Testis (tissue), 3 donors: ENCODE results near the gene GSTM4. TPM values are rescaled to one million over a fixed set of nuclear protein-coding genes. Genes with fewer than 3 reads are reported as not detected.
"Not testable (repeated sequence)": the region's sequence is repeated elsewhere in the genome, so short reads cannot be mapped to it uniquely, and the experiment has no call there.

Source experiments
- DNase-seq: peaks from one replicate; pipeline ENCODE4 v3.0.0-alpha.2; 2019
- H3K27ac ChIP-seq, 2 donors: fragments of 200-600 bp; sonication (generic); one replicate each; pipeline ENCODE4 v1.5.1; 2019
- H3K27me3 ChIP-seq: fragments of 200-600 bp; sonication (generic); one replicate; pipeline ENCODE4 v1.5.1; 2019
- H3K36me3 ChIP-seq: fragments of 200-600 bp; sonication (generic); one replicate; pipeline ENCODE4 v1.5.1; 2017; ENCODE audit warnings: low read depth; ENCODE audit errors: missing control alignments
- H3K4me1 ChIP-seq: fragments of 200-600 bp; sonication (generic); one replicate; pipeline ENCODE4 v1.5.1; 2019
- H3K4me3 ChIP-seq, 2 donors: fragments of 200-600 bp; sonication (generic); one replicate each; pipeline ENCODE4 v1.5.1; 2017 to 2019
- H3K9me3 ChIP-seq: fragments of 200-600 bp; sonication (generic); one replicate; pipeline ENCODE4 v1.5.1; 2017
- CTCF ChIP-seq, 3 experiments: fragments of 450-650 bp in 2 of 3; fragments of 200-600 bp in 1 of 3; sonication (generic) in 1 of 3; IDR thresholded peaks; one replicate each; pipeline ENCODE4 v1.5.1; 2016 to 2019; ENCODE audit warnings: antibody characterized with exemption in 3 of 3, mild to moderate bottlenecking in 2 of 3, moderate library complexity in 1 of 3
- POLR2A ChIP-seq: fragments of 450-650 bp; IDR thresholded peaks from one replicate; pipeline ENCODE4 v1.6.1; 2017; ENCODE audit warnings: antibody characterized with exemption, mild to moderate bottlenecking, moderate library complexity
- WGBS, 2 donors: methylation state at CpG; one replicate each; pipeline ENCODE4 v1.1.5; 2018; 5-methylcytosine and 5-hydroxymethylcytosine counted together
- intact Hi-C: fragments of 100-400 bp; cut with DNase I; formaldehyde crosslinking; loops from one replicate; pipeline ENCODE4 v1.15.1; 2023; ENCODE audit warnings: low total_unique reads
- polyA plus RNA-seq: library from polyadenylated mRNA; stranded (reverse); fragments of 350-450 nt; fragmentation: Illumina TruSeq; extraction: RNeasy Lipid Tissue Mini Kit (QIAGEN cat#74804); gene quantifications from one replicate; pipeline ENCODE4 v1.2.3, GENCODE V29; 2014; ENCODE audit warnings: low read depth, low replicate concordance; ENCODE audit not compliant: insufficient read depth
- total RNA-seq, 2 donors: library from RNA; depleted of rRNA; stranded (reverse); fragments of >200 nt; gene quantifications; one replicate each; pipeline ENCODE4 v1.2.3, GENCODE V29; 2016

The GSTM4 gene
- total and polyA plus RNA-seq, 3 donors from 2014 or later: 42.0 to 61.8 (median 58.6) TPM

GRCh38 chr1:109669246-109669948 lies 13.5 kb downstream of the GSTM4 start:
- Histone ChIP-seq H3K27ac (no peak overlapping the region), H3K27me3 (no peaks in the 10 kb centered on the region), H3K4me3 (no peak overlapping the region), H3K36me3 (no peaks in the 10 kb centered on the region), H3K4me1 (peaks cover 10% of the 10 kb centered on the region), H3K9me3 (no peaks in the 10 kb centered on the region)
- intact Hi-C loops: no loop called here
- TF ChIP-seq CTCF (IDR thresholded peaks at IDR 0.05): no peak
- TF ChIP-seq POLR2A: no peak
- DNase-seq: no peak
- 72 to 73% methylated on average over 17 to 22 of the region's 22 CpGs for WGBS, 2 donors

GRCh38 chr1:109669949-109670302 lies 14.0 kb downstream of the GSTM4 start:
- peaks cover 10% of the 10 kb centered on the region for H3K4me1 ChIP-seq
- H3K9me3 ChIP-seq, H3K36me3 ChIP-seq, H3K27ac ChIP-seq, H3K27me3 ChIP-seq, H3K4me3 ChIP-seq, DNase-seq, intact Hi-C loops: not testable (repeated sequence)
- 77 to 83% methylated on average over 5 of the region's 5 CpGs for WGBS, 2 donors

DNA sequence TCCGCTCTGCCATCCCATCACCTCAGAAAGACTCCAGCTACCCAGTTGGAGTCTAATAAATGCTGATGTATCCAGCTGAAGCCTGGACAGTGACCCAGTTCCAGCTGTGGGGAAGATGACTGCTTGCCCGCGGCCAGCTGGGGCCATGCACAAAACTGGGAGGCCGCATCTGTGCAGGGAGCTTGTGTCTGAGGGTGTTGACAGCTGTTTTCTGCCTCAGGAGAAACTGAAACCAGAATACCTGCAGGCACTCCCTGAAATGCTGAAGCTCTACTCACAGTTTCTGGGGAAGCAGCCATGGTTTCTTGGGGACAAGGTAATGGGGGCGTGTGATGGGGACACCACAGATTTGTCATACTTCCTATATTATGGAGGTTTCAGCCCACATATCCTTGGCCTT lies 15.2 kb downstream of the GSTM4 start:
- intact Hi-C loops: no loop called here
- no peak overlapping the region for H3K27ac ChIP-seq
- no peaks in the 10 kb centered on the region for H3K36me3 ChIP-seq
- TF ChIP-seq POLR2A (no peak), CTCF (IDR thresholded peaks at IDR 0.05) (no peak)
- no peaks in the 10 kb centered on the region for H3K27me3 ChIP-seq
- WGBS, 2 donors: 90 to 93% methylated on average over 5 of the region's 5 CpGs
- no peak for DNase-seq
- H3K4me1 ChIP-seq: peaks cover 10% of the 10 kb centered on the region
- no peaks in the 10 kb centered on the region for H3K9me3 ChIP-seq
- no peak overlapping the region for H3K4me3 ChIP-seq

- H3K36me3 ChIP-seq, H3K9me3 ChIP-seq, H3K27me3 ChIP-seq, H3K27ac ChIP-seq, intact Hi-C loops, H3K4me1 ChIP-seq, DNase-seq, H3K4me3 ChIP-seq: not testable (repeated sequence)
- WGBS, 2 donors: 81 to 100% methylated on average over 2 of the region's 2 CpGs
Observed at GRCh38 chr1:109673861-109674260, 18.0 kb downstream of the GSTM4 start.

DNA sequence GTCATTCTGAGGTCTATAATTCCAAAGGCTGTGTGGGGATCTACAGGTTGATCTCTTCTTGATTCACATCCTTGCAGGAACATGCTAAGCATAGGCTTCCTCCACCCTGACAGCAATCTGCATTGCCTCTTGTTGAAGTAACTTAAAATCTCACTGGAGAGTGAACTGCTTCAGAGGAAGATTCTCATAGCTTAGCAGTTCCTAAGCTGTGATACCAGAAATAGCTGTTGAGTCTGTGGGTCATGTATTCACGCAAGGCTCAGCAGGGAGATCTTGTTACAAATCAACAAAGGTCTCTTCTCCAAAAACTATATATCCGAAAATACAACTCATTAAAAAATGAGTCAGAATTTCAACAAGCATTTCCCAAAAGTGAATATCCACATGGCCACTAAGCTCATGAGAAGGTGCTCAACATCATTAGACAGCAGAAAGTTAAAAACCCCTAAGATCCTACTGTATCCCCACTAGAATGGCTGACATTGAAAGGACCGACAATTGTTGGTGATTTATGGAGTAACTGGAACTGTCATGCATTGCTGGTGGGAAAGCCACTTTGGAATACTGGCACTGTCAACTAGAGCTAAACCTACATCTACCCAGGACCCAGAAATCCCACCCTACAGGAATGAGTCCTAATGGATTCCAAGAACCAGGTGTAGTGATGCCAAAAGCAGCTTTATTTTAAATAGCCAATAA lies 20.9 kb downstream of the GSTM4 start:
- WGBS, 2 donors: 89 to 93% methylated on average over 3 of the region's 3 CpGs
- H3K9me3 ChIP-seq, H3K27me3 ChIP-seq, H3K27ac ChIP-seq, intact Hi-C loops, H3K4me3 ChIP-seq, H3K36me3 ChIP-seq, DNase-seq, H3K4me1 ChIP-seq: not testable (repeated sequence)

- H3K9me3 ChIP-seq: no peaks in the 10 kb centered on the region
- H3K4me3 ChIP-seq: no peak overlapping the region
- intact Hi-C loops: no loop called here
- no peaks in the 10 kb centered on the region for H3K36me3 ChIP-seq
- TF ChIP-seq POLR2A (no peak), CTCF (IDR thresholded peaks at IDR 0.05) (no peak)
- no peaks in the 10 kb centered on the region for H3K27me3 ChIP-seq
- H3K27ac ChIP-seq: no peak overlapping the region
- 80 to 85% methylated on average over 3 of the region's 3 CpGs for WGBS, 2 donors
- no peak for DNase-seq
- no peaks in the 10 kb centered on the region for H3K4me1 ChIP-seq
Observed at GRCh38 chr1:109677459-109677858, 21.6 kb downstream of the GSTM4 start.

DNA sequence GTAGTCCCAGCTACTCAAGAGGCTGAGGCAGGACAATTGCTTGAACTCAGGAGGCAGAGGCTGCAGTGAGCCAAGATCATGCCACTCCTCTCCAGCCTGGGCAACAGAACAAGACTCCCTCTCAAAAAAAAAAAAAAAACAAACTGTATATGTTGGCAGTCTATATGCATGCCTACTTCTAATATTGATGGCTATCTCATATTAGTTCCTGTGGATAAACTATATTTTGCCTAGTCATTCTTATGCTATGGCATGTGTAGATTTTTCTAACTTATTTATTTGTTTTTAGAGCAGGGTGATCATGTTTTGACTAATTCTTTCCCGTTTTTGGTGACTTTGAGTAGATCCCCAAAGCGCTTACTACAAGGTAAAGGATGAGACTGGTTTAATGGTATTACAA lies 22.7 kb downstream of the GSTM4 start:
- 86 to 93% methylated on average over 2 of the region's 2 CpGs for WGBS, 2 donors
- intact Hi-C loops, H3K27ac ChIP-seq, H3K4me1 ChIP-seq, H3K36me3 ChIP-seq, H3K4me3 ChIP-seq, DNase-seq, H3K27me3 ChIP-seq, H3K9me3 ChIP-seq: not testable (repeated sequence)

GRCh38 chr1:109684777-109685176 lies 28.9 kb downstream of the GSTM4 start:
- H3K4me3 ChIP-seq, DNase-seq, intact Hi-C loops, H3K9me3 ChIP-seq, H3K27ac ChIP-seq, H3K4me1 ChIP-seq, H3K36me3 ChIP-seq, H3K27me3 ChIP-seq: not testable (repeated sequence)
- no CpG with 5 or more reads among the region's 6 CpGs for WGBS, 2 donors

GRCh38 chr1:109685399-109685798 lies 29.5 kb downstream of the GSTM4 start:
- H3K27me3 ChIP-seq, H3K4me3 ChIP-seq, H3K27ac ChIP-seq, H3K36me3 ChIP-seq, DNase-seq, H3K4me1 ChIP-seq, H3K9me3 ChIP-seq, intact Hi-C loops: not testable (repeated sequence)
- WGBS, 2 donors: no CpG with 5 or more reads among the region's 1 CpG
